Loucy (cell line): ENCODE results near the gene KLF3.

Experiments used
- H2AFZ ChIP-seq: fragments of 200-600 bp; sonication (generic); 2 replicates; pipeline ENCODE4 v1.6.0; 2016; ENCODE audit warnings: antibody characterized with exemption, mild to moderate bottlenecking, low read length, moderate library complexity
- H3F3A ChIP-seq: fragments of 200-600 bp; 2 replicates; pipeline ENCODE4 v1.6.0; 2016; ENCODE audit warnings: antibody characterized with exemption, low read depth, mild to moderate bottlenecking
- H3K27me3 ChIP-seq: fragments of 200-600 bp; sonication (generic); 2 replicates; pipeline ENCODE4 v1.6.1; 2014; ENCODE audit warnings: low read length, mild to moderate bottlenecking; ENCODE audit not compliant: insufficient read depth, poor library complexity, severe bottlenecking
- H3K36me3 ChIP-seq: fragments of 200-600 bp; sonication (generic); 2 replicates; pipeline ENCODE4 v1.6.1; 2016; ENCODE audit warnings: low read length; ENCODE audit not compliant: insufficient read depth
- H3K4me1 ChIP-seq: fragments of 200-600 bp; sonication (generic); 2 replicates; pipeline ENCODE4 v1.5.1; 2014; ENCODE audit warnings: low read length, mild to moderate bottlenecking; ENCODE audit not compliant: insufficient read depth, poor library complexity, severe bottlenecking
- H3K4me2 ChIP-seq: fragments of 200-600 bp; sonication (generic); 2 replicates; pipeline ENCODE4 v1.6.0; 2014; ENCODE audit warnings: antibody characterized with exemption, low read length, low read depth, mild to moderate bottlenecking; ENCODE audit not compliant: poor library complexity, severe bottlenecking
- H3K4me3 ChIP-seq: fragments of 200-600 bp; sonication (generic); 2 replicates; pipeline ENCODE4 v1.5.1; 2014; ENCODE audit warnings: low read length, mild to moderate bottlenecking, mixed read lengths; ENCODE audit not compliant: poor library complexity, severe bottlenecking
- H3K79me2 ChIP-seq: fragments of 200-600 bp; sonication (generic); 2 replicates; pipeline ENCODE4 v1.6.1; 2014; ENCODE audit warnings: low read length; ENCODE audit not compliant: insufficient read depth
- H3K9ac ChIP-seq: fragments of 200-600 bp; sonication (generic); 2 replicates; pipeline ENCODE4 v1.6.0; 2014; ENCODE audit warnings: mild to moderate bottlenecking, low read depth, low read length, moderate library complexity; ENCODE audit not compliant: poor library complexity, severe bottlenecking
- H3K9me2 ChIP-seq: fragments of 200-600 bp; sonication (generic); replicated peaks from 2 replicates; pipeline ENCODE4 v1.6.1; 2016; ENCODE audit warnings: low read depth, low read length, mixed read lengths
- H3K9me3 ChIP-seq: fragments of 200-600 bp; sonication (generic); 2 replicates; pipeline ENCODE4 v1.6.1; 2014; ENCODE audit warnings: mild to moderate bottlenecking, antibody characterized with exemption, low read length, low read depth; ENCODE audit not compliant: insufficient read depth
- H4K20me1 ChIP-seq: fragments of 200-600 bp; sonication (generic); 2 replicates; pipeline ENCODE4 v1.6.0; 2014; ENCODE audit warnings: antibody characterized with exemption, low read length, mild to moderate bottlenecking; ENCODE audit not compliant: insufficient read depth, poor library complexity, severe bottlenecking
- CTCF ChIP-seq: fragments of 200-600 bp; sonication (generic); conservative IDR thresholded peaks from 2 replicates; pipeline ENCODE4 v1.5.1; 2014; ENCODE audit warnings: mild to moderate bottlenecking, antibody characterized with exemption, low read length
- EZH2phosphoT487 ChIP-seq: fragments of 200-600 bp; IDR thresholded peaks from 2 replicates; pipeline ENCODE4 v1.6.1; 2018; ENCODE audit warnings: antibody characterized with exemption, mild to moderate bottlenecking, moderate library complexity, borderline replicate concordance

KLF3 gene

GRCh38 chr4:38641811-38642210 lies 22.2 kb upstream of the KLF3 start:
- 0 out of 2 replicates have a peak, but pooled peaks cover 4% of the 10 kb centered on the region for H3K9me2 ChIP-seq
- no peaks in the 10 kb centered on the region for H4K20me1 ChIP-seq
- no peaks in the 10 kb centered on the region for H3K9me3 ChIP-seq
- no peaks in the 10 kb centered on the region for H3K4me1 ChIP-seq
- H3K4me3 ChIP-seq = no peak overlapping the region
- H3K4me2 ChIP-seq = no peak overlapping the region
- no peaks in the 10 kb centered on the region for H3K36me3 ChIP-seq
- H3K79me2 ChIP-seq = no peaks in the 10 kb centered on the region
- TF ChIP-seq CTCF = no peak
- H3F3A ChIP-seq = no peaks in the 10 kb centered on the region
- no peak overlapping the region for H2AFZ ChIP-seq
- no peak overlapping the region for H3K9ac ChIP-seq
- no peaks in the 10 kb centered on the region for H3K27me3 ChIP-seq

GRCh38 chr4:38644201-38644600 lies 19.8 kb upstream of the KLF3 start:
- Histone ChIP-seq H3K4me3 (no peak overlapping the region), H3F3A (no peaks in the 10 kb centered on the region), H4K20me1 (no peaks in the 10 kb centered on the region), H3K27me3 (no peaks in the 10 kb centered on the region), H3K36me3 (no peaks in the 10 kb centered on the region), H3K9me3 (no peaks in the 10 kb centered on the region), H3K9me2 (0 out of 2 replicates have a peak, but pooled peaks cover 4% of the 10 kb centered on the region), H3K79me2 (no peaks in the 10 kb centered on the region), H3K4me1 (no peaks in the 10 kb centered on the region), H3K9ac (no peak overlapping the region), H2AFZ (no peak overlapping the region), H3K4me2 (no peak overlapping the region)
- no peak for TF ChIP-seq CTCF
- no peak for TF ChIP-seq EZH2phosphoT487

GRCh38 chr4:38647101-38647819 lies 16.7 kb upstream of the KLF3 start:
- Histone ChIP-seq H3K9ac (no peak overlapping the region), H2AFZ (no peak overlapping the region), H3K79me2 (no peaks in the 10 kb centered on the region), H3F3A (no peaks in the 10 kb centered on the region), H3K36me3 (no peaks in the 10 kb centered on the region), H3K4me2 (no peak overlapping the region), H3K4me1 (no peaks in the 10 kb centered on the region), H3K9me3 (no peaks in the 10 kb centered on the region), H3K9me2 (0 out of 2 replicates have a peak, but pooled peaks cover 4% of the 10 kb centered on the region), H3K4me3 (no peak overlapping the region), H3K27me3 (no peaks in the 10 kb centered on the region), H4K20me1 (no peaks in the 10 kb centered on the region)
- TF ChIP-seq EZH2phosphoT487 (no peak), CTCF (no peak)
